BE2C (cell line): ENCODE measurements around the gene BGLAP.

Experiments used
- DNase-seq: peaks from one replicate; pipeline ENCODE4 v3.0.0-alpha.2; 2020
- H3K27me3 ChIP-seq: fragments of 250-450 bp; sonication (Bioruptor Pico); 2 replicates; pipeline ENCODE4 v1.5.1; 2020; ENCODE audit warnings: mild to moderate bottlenecking
- H3K36me3 ChIP-seq: fragments of 250-450 bp; sonication (Bioruptor Pico); 2 replicates; pipeline ENCODE4 v1.5.1; 2020; ENCODE audit warnings: mild to moderate bottlenecking
- H3K4me1 ChIP-seq: fragments of 250-450 bp; sonication (Bioruptor Pico); 2 replicates; pipeline ENCODE4 v1.5.1; 2020
- H3K4me3 ChIP-seq: 2 replicates; pipeline ENCODE4 v1.5.1; 2011; ENCODE audit warnings: low read depth, low read length
- H3K9me3 ChIP-seq: fragments of 250-450 bp; sonication (Bioruptor Pico); 2 replicates; pipeline ENCODE4 v1.5.1; 2020
- CTCF ChIP-seq: IDR thresholded peaks from 2 replicates; pipeline ENCODE4 v1.5.1; 2012; ENCODE audit warnings: mild to moderate bottlenecking, low read depth, low read length

BGLAP gene

GRCh38 chr1:156220226-156220625 lies 21.8 kb upstream of the BGLAP start:
- H3K27me3 ChIP-seq: no peaks in the 10 kb centered on the region
- peaks cover 34% of the 10 kb centered on the region for H3K36me3 ChIP-seq
- H3K4me1 ChIP-seq: no peaks in the 10 kb centered on the region
- no peaks in the 10 kb centered on the region for H3K9me3 ChIP-seq
- H3K4me3 ChIP-seq: no peak overlapping the region
- no peak for DNase-seq
- no peak for TF ChIP-seq CTCF

- no peaks in the 10 kb centered on the region for H3K4me1 ChIP-seq
- no peak overlapping the region for H3K4me3 ChIP-seq
- peaks cover 34% of the 10 kb centered on the region for H3K36me3 ChIP-seq
- no peaks in the 10 kb centered on the region for H3K9me3 ChIP-seq
- no peaks in the 10 kb centered on the region for H3K27me3 ChIP-seq
- no peak for TF ChIP-seq CTCF
- no peak for DNase-seq
Measured at GRCh38 chr1:156221986-156222692, 19.8 kb upstream of the BGLAP start.

- no peak for TF ChIP-seq CTCF
- Histone ChIP-seq H3K4me1 (peaks cover 2% of the 10 kb centered on the region; the same call in 1 of the 2 replicates), H3K4me3 (no peak overlapping the region), H3K36me3 (peaks cover 32% of the 10 kb centered on the region), H3K9me3 (no peaks in the 10 kb centered on the region), H3K27me3 (no peaks in the 10 kb centered on the region)
- DNase-seq: no peak
Measured at GRCh38 chr1:156225677-156226014, 16.3 kb upstream of the BGLAP start.

- no peak for TF ChIP-seq CTCF
- Histone ChIP-seq H3K4me3 (no peak overlapping the region), H3K27me3 (no peaks in the 10 kb centered on the region), H3K4me1 (peaks cover 2% of the 10 kb centered on the region; the same call in 1 of the 2 replicates), H3K9me3 (no peaks in the 10 kb centered on the region), H3K36me3 (peaks cover 28% of the 10 kb centered on the region)
- no peak for DNase-seq
Measured at GRCh38 chr1:156226116-156226538, 15.9 kb upstream of the BGLAP start.

- Histone ChIP-seq H3K4me1 (peaks cover 2% of the 10 kb centered on the region; the same call in 1 of the 2 replicates), H3K36me3 (peaks cover 21% of the 10 kb centered on the region), H3K27me3 (no peaks in the 10 kb centered on the region), H3K4me3 (no peak overlapping the region), H3K9me3 (no peaks in the 10 kb centered on the region)
- TF ChIP-seq CTCF: no peak
- no peak for DNase-seq
Measured at GRCh38 chr1:156226782-156227181, 15.2 kb upstream of the BGLAP start.

GRCh38 chr1:156228501-156228900 lies 13.5 kb upstream of the BGLAP start:
- H3K27me3 ChIP-seq: no peaks in the 10 kb centered on the region
- no peak for TF ChIP-seq CTCF
- H3K4me1 ChIP-seq: peaks cover 6% of the 10 kb centered on the region; the same call in 1 of the 2 replicates
- H3K9me3 ChIP-seq: no peaks in the 10 kb centered on the region
- DNase-seq: no peak
- peaks cover 4% of the 10 kb centered on the region for H3K36me3 ChIP-seq
- H3K4me3 ChIP-seq: no peak overlapping the region
